Keratinocyte (primary cell): ENCODE data around the gene DNAH12.

Experiments used
- EZH2 ChIP-seq: IDR thresholded peaks from one replicate; pipeline ENCODE4 v1.6.1; 2012; ENCODE audit warnings: inconsistent platforms, mild to moderate bottlenecking, low read length, moderate library complexity
- TF ChIP-seq, protein P1 (sequence below), 3 experiments: IDR thresholded peaks in 1 of 3; conservative IDR thresholded peaks in 1 of 3; optimal IDR thresholded peaks in 1 of 3; 2 replicates in 2 of 3; 3 replicates in 1 of 3; pipeline versions ENCODE3 to v1.5.1; 2011; ENCODE audit warnings: low read length in 3 of 3, mild to moderate bottlenecking in 3 of 3, moderate library complexity in 2 of 3, control low read depth in 1 of 3, inconsistent platforms in 1 of 3; ENCODE audit not compliant: insufficient read depth in 2 of 3; ENCODE audit errors: extremely low read depth in 1 of 3

DNA sequence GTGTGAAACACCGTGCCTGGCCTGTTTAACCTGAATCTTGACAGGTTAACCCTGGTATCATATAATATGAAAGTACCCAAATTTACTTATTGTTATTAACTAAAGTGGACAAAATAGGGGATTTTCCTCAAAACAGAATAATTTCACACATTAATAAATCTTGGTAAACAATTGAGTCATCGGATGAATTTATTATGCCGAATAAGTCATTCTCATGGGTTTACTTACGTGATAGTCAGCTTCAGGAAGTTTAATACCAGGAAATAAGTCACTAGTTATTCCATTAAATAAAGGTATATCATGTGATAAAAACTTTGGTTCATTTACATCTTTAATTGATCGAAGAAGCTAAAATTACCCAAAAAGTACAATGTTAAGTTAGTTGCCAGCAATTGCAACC is 99.7 kb downstream of the DNAH12 start:
- TF ChIP-seq, protein P1, sequence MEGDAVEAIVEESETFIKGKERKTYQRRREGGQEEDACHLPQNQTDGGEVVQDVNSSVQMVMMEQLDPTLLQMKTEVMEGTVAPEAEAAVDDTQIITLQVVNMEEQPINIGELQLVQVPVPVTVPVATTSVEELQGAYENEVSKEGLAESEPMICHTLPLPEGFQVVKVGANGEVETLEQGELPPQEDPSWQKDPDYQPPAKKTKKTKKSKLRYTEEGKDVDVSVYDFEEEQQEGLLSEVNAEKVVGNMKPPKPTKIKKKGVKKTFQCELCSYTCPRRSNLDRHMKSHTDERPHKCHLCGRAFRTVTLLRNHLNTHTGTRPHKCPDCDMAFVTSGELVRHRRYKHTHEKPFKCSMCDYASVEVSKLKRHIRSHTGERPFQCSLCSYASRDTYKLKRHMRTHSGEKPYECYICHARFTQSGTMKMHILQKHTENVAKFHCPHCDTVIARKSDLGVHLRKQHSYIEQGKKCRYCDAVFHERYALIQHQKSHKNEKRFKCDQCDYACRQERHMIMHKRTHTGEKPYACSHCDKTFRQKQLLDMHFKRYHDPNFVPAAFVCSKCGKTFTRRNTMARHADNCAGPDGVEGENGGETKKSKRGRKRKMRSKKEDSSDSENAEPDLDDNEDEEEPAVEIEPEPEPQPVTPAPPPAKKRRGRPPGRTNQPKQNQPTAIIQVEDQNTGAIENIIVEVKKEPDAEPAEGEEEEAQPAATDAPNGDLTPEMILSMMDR (optimal IDR thresholded peaks at IDR 0.05 in 1 of 3, IDR thresholded peaks at IDR 0.05 in 1 of 3, conservative IDR thresholded peaks at IDR 0.05 in 1 of 3; ENCODE audit: extremely low read depth in 1 of 3, insufficient read depth in 2 of 3, low read length in 3 of 3), result no peak
- no peak for TF ChIP-seq EZH2
